HepG2 (cell line): ENCODE measurements around the gene ADAR. TPM values are rescaled to one million over a fixed set of nuclear protein-coding genes. Genes with fewer than 3 reads are reported as not detected.

ENCODE experiments used
- ARHGAP35 ChIP-seq: sonication (generic); formaldehyde crosslinking; IDR thresholded peaks from 2 replicates; pipeline ENCODE4 v1.9.0; 2022; ENCODE audit warnings: mild to moderate bottlenecking, inconsistent platforms, moderate library complexity, missing genetic modification reagents, borderline replicate concordance
- FOXO4 ChIP-seq: sonication (generic); formaldehyde crosslinking; conservative IDR thresholded peaks from 2 replicates; pipeline ENCODE4 v1.8.1; 2023; ENCODE audit warnings: missing genetic modification reagents
- GFI1 ChIP-seq: sonication (generic); formaldehyde crosslinking; IDR thresholded peaks from 2 replicates; pipeline ENCODE4 v1.5.0; 2020; ENCODE audit warnings: missing genetic modification reagents, mild to moderate bottlenecking, borderline replicate concordance
- HMG20B ChIP-seq: conservative IDR thresholded peaks from 2 replicates; pipeline ENCODE4 v1.6.1; 2016; ENCODE audit warnings: missing genetic modification reagents, missing compliant biosample characterization
- ZFP90 ChIP-seq: sonication (generic); formaldehyde crosslinking; IDR thresholded peaks from 2 replicates; pipeline ENCODE4 v1.8.0; 2022; ENCODE audit warnings: missing genetic modification reagents, mild to moderate bottlenecking, inconsistent platforms, borderline replicate concordance
- ZNF17 ChIP-seq: sonication (generic); formaldehyde crosslinking; IDR thresholded peaks from 2 replicates; pipeline ENCODE4 v1.5.0; 2020; ENCODE audit warnings: mild to moderate bottlenecking, missing genetic modification reagents
- ZNF687 ChIP-seq: sonication (generic); formaldehyde crosslinking; IDR thresholded peaks from 2 replicates; pipeline ENCODE4 v1.5.1; 2020; ENCODE audit warnings: mild to moderate bottlenecking, missing genetic modification reagents, moderate library complexity
- ZNF709 ChIP-seq: sonication (generic); formaldehyde crosslinking; IDR thresholded peaks from 2 replicates; pipeline ENCODE4 v1.5.0; 2020; ENCODE audit warnings: mild to moderate bottlenecking, missing genetic modification reagents
- polyA plus RNA-seq, 8 experiments: library from polyadenylated mRNA; depleted of rRNA in 3 of 8; stranded (reverse) in 7 of 8; unstranded in 1 of 8; fragments of >200 nt; fragmentation: Illumina TruSeq in 4 of 8; extraction: Trizol in 4 of 8; gene quantifications; 2 replicates each; pipeline versions ENCODE4 v1.2.1 to v1.2.3, GENCODE V29; 2011 to 2016; ENCODE audit warnings: low read depth in 4 of 8, missing spikeins in 1 of 8, mixed read lengths in 1 of 8; ENCODE audit not compliant: insufficient read depth in 1 of 8
- total RNA-seq, 5 experiments: library from RNA; depleted of rRNA; stranded (reverse); fragments of >200 nt; fragmentation: Illumina TruSeq; extraction: Trizol; gene quantifications; 2 replicates each; pipeline ENCODE4 v1.2.3, GENCODE V29; 2016; ENCODE audit warnings: low read depth in 1 of 5
- TF ChIP-seq, protein P1 (sequence below): sonication (generic); formaldehyde crosslinking; IDR thresholded peaks from 2 replicates; pipeline ENCODE4 v1.5.0; 2020; ENCODE audit warnings: mild to moderate bottlenecking, missing genetic modification reagents
- TF ChIP-seq, protein P2 (sequence below), 2 experiments: sonication (generic) in 1 of 2; formaldehyde crosslinking in 1 of 2; IDR thresholded peaks; 2 replicates each; pipeline versions ENCODE4 v1.6.1 to v1.9.0; 2014 to 2022; ENCODE audit warnings: antibody characterized with exemption in 1 of 2, borderline replicate concordance in 1 of 2, inconsistent platforms in 1 of 2, low read depth in 1 of 2, missing genetic modification reagents in 1 of 2
- TF ChIP-seq, protein P3 (sequence below): sonication (generic); formaldehyde crosslinking; IDR thresholded peaks from 2 replicates; pipeline ENCODE4 v1.9.0; 2022; ENCODE audit warnings: missing genetic modification reagents, mild to moderate bottlenecking, borderline replicate concordance

Gene ADAR
- total and polyA plus RNA-seq, 2 of the 13 experiments (the other 11 are each of a cell fraction or from before 2014, with no cell fraction given): 70.8 to 86.2 TPM

GRCh38 chr1:154568157-154568815, 39.7 kb downstream of the ADAR start (continued):
- TF ChIP-seq FOXO4 (no peak), ZNF709 (CRISPR knock-in tag) (no peak), ZFP90 (CRISPR knock-in tag) (no peak), HMG20B (CRISPR knock-in tag) (no peak), ARHGAP35 (CRISPR knock-in tag) (no peak), ZNF17 (CRISPR knock-in tag) (peak; percentile 86; the same call in 1 of the 2 replicates), ZNF687 (CRISPR knock-in tag) (peak; percentile 8), GFI1 (CRISPR knock-in tag) (0 out of 2 replicates have a peak, but pooled peaks have one; percentile 20)
- TF ChIP-seq, protein P1, sequence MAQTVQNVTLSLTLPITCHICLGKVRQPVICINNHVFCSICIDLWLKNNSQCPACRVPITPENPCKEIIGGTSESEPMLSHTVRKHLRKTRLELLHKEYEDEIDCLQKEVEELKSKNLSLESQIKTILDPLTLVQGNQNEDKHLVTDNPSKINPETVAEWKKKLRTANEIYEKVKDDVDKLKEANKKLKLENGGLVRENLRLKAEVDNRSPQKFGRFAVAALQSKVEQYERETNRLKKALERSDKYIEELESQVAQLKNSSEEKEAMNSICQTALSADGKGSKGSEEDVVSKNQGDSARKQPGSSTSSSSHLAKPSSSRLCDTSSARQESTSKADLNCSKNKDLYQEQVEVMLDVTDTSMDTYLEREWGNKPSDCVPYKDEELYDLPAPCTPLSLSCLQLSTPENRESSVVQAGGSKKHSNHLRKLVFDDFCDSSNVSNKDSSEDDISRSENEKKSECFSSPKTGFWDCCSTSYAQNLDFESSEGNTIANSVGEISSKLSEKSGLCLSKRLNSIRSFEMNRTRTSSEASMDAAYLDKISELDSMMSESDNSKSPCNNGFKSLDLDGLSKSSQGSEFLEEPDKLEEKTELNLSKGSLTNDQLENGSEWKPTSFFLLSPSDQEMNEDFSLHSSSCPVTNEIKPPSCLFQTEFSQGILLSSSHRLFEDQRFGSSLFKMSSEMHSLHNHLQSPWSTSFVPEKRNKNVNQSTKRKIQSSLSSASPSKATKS (CRISPR knock-in tag): peak; percentile 30; the same call in 1 of the 2 replicates
- TF ChIP-seq, protein P2, sequence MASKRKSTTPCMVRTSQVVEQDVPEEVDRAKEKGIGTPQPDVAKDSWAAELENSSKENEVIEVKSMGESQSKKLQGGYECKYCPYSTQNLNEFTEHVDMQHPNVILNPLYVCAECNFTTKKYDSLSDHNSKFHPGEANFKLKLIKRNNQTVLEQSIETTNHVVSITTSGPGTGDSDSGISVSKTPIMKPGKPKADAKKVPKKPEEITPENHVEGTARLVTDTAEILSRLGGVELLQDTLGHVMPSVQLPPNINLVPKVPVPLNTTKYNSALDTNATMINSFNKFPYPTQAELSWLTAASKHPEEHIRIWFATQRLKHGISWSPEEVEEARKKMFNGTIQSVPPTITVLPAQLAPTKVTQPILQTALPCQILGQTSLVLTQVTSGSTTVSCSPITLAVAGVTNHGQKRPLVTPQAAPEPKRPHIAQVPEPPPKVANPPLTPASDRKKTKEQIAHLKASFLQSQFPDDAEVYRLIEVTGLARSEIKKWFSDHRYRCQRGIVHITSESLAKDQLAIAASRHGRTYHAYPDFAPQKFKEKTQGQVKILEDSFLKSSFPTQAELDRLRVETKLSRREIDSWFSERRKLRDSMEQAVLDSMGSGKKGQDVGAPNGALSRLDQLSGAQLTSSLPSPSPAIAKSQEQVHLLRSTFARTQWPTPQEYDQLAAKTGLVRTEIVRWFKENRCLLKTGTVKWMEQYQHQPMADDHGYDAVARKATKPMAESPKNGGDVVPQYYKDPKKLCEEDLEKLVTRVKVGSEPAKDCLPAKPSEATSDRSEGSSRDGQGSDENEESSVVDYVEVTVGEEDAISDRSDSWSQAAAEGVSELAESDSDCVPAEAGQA (IDR thresholded peaks at IDR 0.05; ENCODE audit: low read depth): no peak
- TF ChIP-seq, protein P2 (CRISPR knock-in tag; IDR thresholded peaks at IDR 0.05; ENCODE audit: borderline replicate concordance): no peak
- TF ChIP-seq, protein P3, sequence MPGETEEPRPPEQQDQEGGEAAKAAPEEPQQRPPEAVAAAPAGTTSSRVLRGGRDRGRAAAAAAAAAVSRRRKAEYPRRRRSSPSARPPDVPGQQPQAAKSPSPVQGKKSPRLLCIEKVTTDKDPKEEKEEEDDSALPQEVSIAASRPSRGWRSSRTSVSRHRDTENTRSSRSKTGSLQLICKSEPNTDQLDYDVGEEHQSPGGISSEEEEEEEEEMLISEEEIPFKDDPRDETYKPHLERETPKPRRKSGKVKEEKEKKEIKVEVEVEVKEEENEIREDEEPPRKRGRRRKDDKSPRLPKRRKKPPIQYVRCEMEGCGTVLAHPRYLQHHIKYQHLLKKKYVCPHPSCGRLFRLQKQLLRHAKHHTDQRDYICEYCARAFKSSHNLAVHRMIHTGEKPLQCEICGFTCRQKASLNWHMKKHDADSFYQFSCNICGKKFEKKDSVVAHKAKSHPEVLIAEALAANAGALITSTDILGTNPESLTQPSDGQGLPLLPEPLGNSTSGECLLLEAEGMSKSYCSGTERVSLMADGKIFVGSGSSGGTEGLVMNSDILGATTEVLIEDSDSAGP (CRISPR knock-in tag): peak; percentile 50; the same call in 1 of the 2 replicates
